H1 (cell line): ENCODE measurements around the gene CDH22. TPM values are rescaled to one million over a fixed set of nuclear protein-coding genes. Genes with fewer than 3 reads are reported as not detected.

ENCODE experiments used
- CTCF ChIA-PET: fragments of 300-600 bp; sonication (Branson Sonifier 250); formaldehyde crosslinking; loops from one replicate; lab custom pipeline; 2021; ENCODE audit not compliant: partially characterized antibody; lab: Charles Lee
- POLR2A ChIA-PET: fragments of 300-600 bp; sonication (Branson Sonifier 250); formaldehyde crosslinking; loops from one replicate; lab custom pipeline; 2021; ENCODE audit warnings: inconsistent platforms; ENCODE audit not compliant: partially characterized antibody; lab: Charles Lee
- DNase-seq, 2 experiments: peaks; one replicate each; pipeline versions ENCODE4 v3.0.0 to v3.0.0-alpha.2; 2010 to 2022; ENCODE audit warnings: low spot score in 2 of 2, low read depth in 1 of 2, mixed read lengths in 1 of 2
- FAIRE-seq: peaks from 2 replicates; lab custom pipeline; 2011; peaks lifted over from hg19 to GRCh38; lab: Jason Lieb, UNC
- H2AFZ ChIP-seq: 2 replicates; pipeline ENCODE4 v1.8.1; 2012; ENCODE audit warnings: low read length, inconsistent platforms
- H2AK5ac ChIP-seq: 2 replicates; pipeline ENCODE4 v1.6.1; 2013; ENCODE audit warnings: low read depth, low read length
- H2BK120ac ChIP-seq: replicated peaks from 2 replicates; pipeline ENCODE3; 2013; ENCODE audit warnings: low read depth, low read length, inconsistent platforms
- H2BK12ac ChIP-seq: 2 replicates; pipeline ENCODE4 v1.6.1; 2013; ENCODE audit warnings: low read depth, low read length
- H2BK15ac ChIP-seq: 2 replicates; pipeline ENCODE4 v1.6.1; 2013; ENCODE audit warnings: low read length
- H2BK20ac ChIP-seq: 2 replicates; pipeline ENCODE4 v1.6.1; 2013; ENCODE audit warnings: low read length
- H2BK5ac ChIP-seq: 2 replicates; pipeline ENCODE4 v1.6.1; 2013; ENCODE audit warnings: low read depth, low read length
- H3K14ac ChIP-seq: 2 replicates; pipeline ENCODE4 v1.6.1; 2013; ENCODE audit warnings: inconsistent platforms; ENCODE audit not compliant: insufficient read length
- H3K18ac ChIP-seq: 2 replicates; pipeline ENCODE4 v1.6.1; 2013; ENCODE audit warnings: low read length; ENCODE audit errors: extremely low read depth
- H3K23ac ChIP-seq: 2 replicates; pipeline ENCODE4 v1.6.1; 2013; ENCODE audit warnings: inconsistent platforms; ENCODE audit not compliant: insufficient read length
- H3K23me2 ChIP-seq: 2 replicates; pipeline ENCODE4 v1.6.1; 2013; ENCODE audit warnings: low read depth, low read length
- H3K27ac ChIP-seq: 2 replicates; pipeline ENCODE4 v1.6.1; 2011; ENCODE audit warnings: low read depth, low read length, inconsistent platforms
- H3K27me3 ChIP-seq, 4 experiments: replicated peaks in 1 of 4; 1 replicate in 1 of 4; 2 replicates in 3 of 4; pipeline versions ENCODE4 v1.6.1 to v1.8.1; 2011 to 2013; ENCODE audit warnings: low read length in 3 of 4, mild to moderate bottlenecking in 3 of 4, inconsistent platforms in 2 of 4, mixed read lengths in 2 of 4, moderate library complexity in 1 of 4; ENCODE audit not compliant: control insufficient read depth in 3 of 4, insufficient read depth in 3 of 4; ENCODE audit errors: extremely low read depth in 1 of 4
- H3K36me3 ChIP-seq, 4 experiments: 2 replicates each; pipeline versions ENCODE4 v1.6.1 to v1.8.1; 2011 to 2013; ENCODE audit warnings: mild to moderate bottlenecking in 4 of 4, low read length in 3 of 4, moderate library complexity in 2 of 4, control low read depth in 1 of 4, inconsistent platforms in 1 of 4; ENCODE audit not compliant: insufficient read depth in 4 of 4, control insufficient read depth in 2 of 4
- H3K4ac ChIP-seq: replicated peaks from 2 replicates; pipeline ENCODE3; 2013; ENCODE audit warnings: low read length, low read depth, mixed read lengths, inconsistent platforms; ENCODE audit not compliant: insufficient read length
- H3K4me1 ChIP-seq, 4 experiments: replicated peaks in 1 of 4; 1 replicate in 1 of 4; 2 replicates in 3 of 4; pipeline versions ENCODE4 v1.6.1 to v1.8.1; 2011 to 2013; ENCODE audit warnings: low read length in 3 of 4, inconsistent platforms in 2 of 4, mixed read lengths in 1 of 4; ENCODE audit not compliant: insufficient read depth in 4 of 4, control insufficient read depth in 3 of 4
- H3K4me2 ChIP-seq, 2 experiments: 2 replicates each; pipeline versions ENCODE4 v1.6.1 to v1.8.1; 2011 to 2013; ENCODE audit warnings: low read depth in 2 of 2, low read length in 2 of 2, control low read depth in 1 of 2, inconsistent platforms in 1 of 2, mild to moderate bottlenecking in 1 of 2; ENCODE audit not compliant: insufficient read depth in 1 of 2
- H3K4me3 ChIP-seq, 4 experiments: fragments of 200-600, 300-600 bp in 1 of 4; sonication (generic), shearing (Covaris generic), sonication (Bioruptor Twin) in 1 of 4; 2 replicates each; pipeline versions ENCODE4 v1.5.1 to v1.8.1; 2011 to 2016; ENCODE audit warnings: low read length in 4 of 4, low read depth in 3 of 4, control low read depth in 2 of 4, inconsistent platforms in 2 of 4, mild to moderate bottlenecking in 2 of 4, mixed read lengths in 1 of 4, moderate library complexity in 1 of 4; ENCODE audit not compliant: insufficient read depth in 2 of 4; ENCODE audit errors: extremely low read depth in 1 of 4
- H3K56ac ChIP-seq: replicated peaks from 2 replicates; pipeline ENCODE3; 2013; ENCODE audit warnings: low read depth, mild to moderate bottlenecking, mixed read lengths, low read length, inconsistent platforms; ENCODE audit not compliant: insufficient read length
- H3K79me1 ChIP-seq: 2 replicates; pipeline ENCODE4 v1.6.1; 2013; ENCODE audit warnings: low read depth, low read length, control low read depth
- H3K79me2 ChIP-seq, 2 experiments: 2 replicates each; pipeline versions ENCODE4 v1.6.1 to v1.8.1; 2012 to 2013; ENCODE audit warnings: low read length in 2 of 2, mild to moderate bottlenecking in 2 of 2, inconsistent platforms in 1 of 2; ENCODE audit not compliant: insufficient read depth in 2 of 2, control insufficient read depth in 1 of 2
- H3K9ac ChIP-seq, 4 experiments: replicated peaks in 1 of 4; 1 replicate in 1 of 4; 2 replicates in 3 of 4; pipeline versions ENCODE4 v1.6.1 to v1.8.1; 2011 to 2013; ENCODE audit warnings: low read depth in 3 of 4, low read length in 3 of 4, control low read depth in 2 of 4, mild to moderate bottlenecking in 2 of 4, moderate library complexity in 2 of 4, inconsistent platforms in 1 of 4; ENCODE audit errors: extremely low read depth in 1 of 4
- H3K9me3 ChIP-seq, 2 experiments: 2 replicates each; pipeline versions ENCODE4 v1.6.1 to v1.8.1; 2012 to 2013; ENCODE audit warnings: mild to moderate bottlenecking in 2 of 2, moderate library complexity in 2 of 2, control low read depth in 1 of 2, inconsistent platforms in 1 of 2, low read depth in 1 of 2, low read length in 1 of 2, mixed read lengths in 1 of 2; ENCODE audit not compliant: insufficient read depth in 2 of 2
- H4K20me1 ChIP-seq, 2 experiments: replicated peaks in 1 of 2; 2 replicates each; pipeline versions ENCODE3 to v1.8.1; 2011 to 2013; ENCODE audit warnings: inconsistent platforms in 2 of 2, low read length in 2 of 2, mild to moderate bottlenecking in 1 of 2; ENCODE audit not compliant: insufficient read depth in 2 of 2, control insufficient read depth in 1 of 2
- H4K5ac ChIP-seq: 2 replicates; pipeline ENCODE4 v1.6.1; 2013; ENCODE audit warnings: low read length, low read depth, mixed read lengths, inconsistent platforms; ENCODE audit not compliant: insufficient read length
- H4K8ac ChIP-seq: 2 replicates; pipeline ENCODE4 v1.8.0; 2013; ENCODE audit warnings: mild to moderate bottlenecking, moderate library complexity, low read length, inconsistent platforms; ENCODE audit not compliant: insufficient read depth; ENCODE audit errors: extremely low read depth
- H4K91ac ChIP-seq: replicated peaks from 2 replicates; pipeline ENCODE3; 2013; ENCODE audit warnings: low read length, mixed read lengths, inconsistent platforms; ENCODE audit not compliant: insufficient read length
- BRCA1 ChIP-seq: IDR thresholded peaks from 2 replicates; pipeline ENCODE4 v1.6.1; 2012; ENCODE audit warnings: low read depth, low read length, improper control_type of control experiment
- CBX8 ChIP-seq: fragments of 300-800, 300-1000 bp; sonication (generic); IDR thresholded peaks from 2 replicates; pipeline ENCODE4 v1.7.1; 2016; ENCODE audit warnings: low read depth, low read length, borderline replicate concordance
- KDM5A ChIP-seq: fragments of 200-600 bp; IDR thresholded peaks from 2 replicates; pipeline ENCODE4 v1.7.1; 2012; ENCODE audit warnings: mild to moderate bottlenecking, low read length, inconsistent platforms, mixed read lengths
- POLR2AphosphoS5 ChIP-seq: IDR thresholded peaks from 2 replicates; pipeline ENCODE4 v1.6.1; 2011; ENCODE audit warnings: low read depth, low read length
- SIX5 ChIP-seq: IDR thresholded peaks from 2 replicates; pipeline ENCODE4 v1.6.1; 2011; ENCODE audit warnings: mild to moderate bottlenecking, low read depth, low read length
- SP2 ChIP-seq: IDR thresholded peaks from 2 replicates; pipeline ENCODE4 v1.6.1; 2012; ENCODE audit warnings: mild to moderate bottlenecking, low read length, inconsistent platforms
- TCF12 ChIP-seq: IDR thresholded peaks from 2 replicates; pipeline ENCODE4 v1.6.1; 2011; ENCODE audit warnings: low read depth, mild to moderate bottlenecking, low read length
- WGBS, 2 experiments: shearing (Covaris generic) in 1 of 2; methylation state at CpG; one replicate each; pipeline versions ENCODE4 v1.1.6 to v1.1.7; 2013 to 2015; ENCODE audit warnings: low lambda C conversion rate in 2 of 2, mixed read lengths in 2 of 2, inconsistent platforms in 1 of 2, low coverage in 1 of 2, missing lambda C conversion rate in 1 of 2; ENCODE audit not compliant: insufficient replicate concordance in 2 of 2, insufficient coverage in 1 of 2, insufficient read length in 1 of 2; ENCODE audit errors: extremely low coverage in 1 of 2, missing lambda C conversion rate in 1 of 2; 5-methylcytosine and 5-hydroxymethylcytosine counted together
- polyA plus RNA-seq, 7 experiments: library from polyadenylated mRNA; depleted of rRNA in 3 of 7; stranded (reverse) in 5 of 7; unstranded in 2 of 7; fragments of >200 nt in 5 of 7; fragments of 200-250 nt in 2 of 7; gene quantifications; 1 replicate in 5 of 7; 2 replicates in 1 of 7; 4 replicates in 1 of 7; pipeline versions ENCODE4 v1.2.1 to v1.2.3, GENCODE V29; 2011 to 2013; ENCODE audit warnings: missing spikeins in 2 of 7, mixed read lengths in 2 of 7
- total RNA-seq: library from RNA; stranded (reverse); fragmentation: NEBNext Ultra II Directional; extraction: Animal tissue kit (Norgen Biotek cat#: 25700); gene quantifications from 2 replicates; pipeline ENCODE4 v1.2.1, GENCODE V29; 2021
- TF ChIP-seq, protein P1 (sequence below): IDR thresholded peaks from 2 replicates; pipeline ENCODE4 v1.6.1; 2011; ENCODE audit warnings: low read depth, mild to moderate bottlenecking, low read length; ENCODE audit not compliant: insufficient read depth

The CDH22 gene
- total and polyA plus RNA-seq, 2 of the 8 experiments (the other 6 are each of a cell fraction or from before 2014, with no cell fraction given), result 0.35 to 0.39 TPM

DNA sequence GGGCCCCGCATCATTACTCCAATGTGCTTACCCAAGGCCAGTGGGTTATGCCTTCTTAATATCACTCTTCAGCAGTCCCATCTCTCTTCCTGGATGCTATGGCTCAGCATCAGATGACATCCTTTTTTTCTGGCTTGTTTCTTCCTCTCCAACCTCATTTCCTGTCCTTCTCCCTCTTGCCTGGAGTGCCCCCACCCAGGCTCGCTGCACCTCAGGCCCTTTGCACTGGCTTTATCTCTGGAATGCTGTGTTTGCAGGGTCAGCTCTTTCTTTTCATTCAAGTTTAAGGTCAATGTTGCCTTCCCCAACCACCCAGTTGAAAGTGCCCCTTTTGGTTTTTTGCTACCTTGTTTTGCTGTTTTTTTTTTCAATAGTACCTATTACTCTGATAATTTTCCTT lies 153.5 kb downstream of the CDH22 start:
- Histone ChIP-seq H2BK20ac (no peak overlapping the region), H3K23me2 (no peaks in the 10 kb centered on the region), H3K18ac (no peak overlapping the region), H4K8ac (no peak overlapping the region)
- TF ChIP-seq CBX8 (no peak), SIX5 (no peak), POLR2AphosphoS5 (no peak), BRCA1 (no peak), KDM5A (no peak), TCF12 (no peak), SP2 (no peak)
- TF ChIP-seq, protein P1, sequence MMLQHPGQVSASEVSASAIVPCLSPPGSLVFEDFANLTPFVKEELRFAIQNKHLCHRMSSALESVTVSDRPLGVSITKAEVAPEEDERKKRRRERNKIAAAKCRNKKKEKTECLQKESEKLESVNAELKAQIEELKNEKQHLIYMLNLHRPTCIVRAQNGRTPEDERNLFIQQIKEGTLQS, result no peak
- TF ChIP-seq, all 59 proteins: peak for 0
- Histone ChIP-seq H2BK120ac (no peak overlapping the region), H3K4me2 (no peak overlapping the region), H3K79me2 (no peaks in the 10 kb centered on the region), H2AK5ac (no peak overlapping the region), H3K14ac (no peak overlapping the region), H3K23ac (no peak overlapping the region), H4K20me1 (no peaks in the 10 kb centered on the region), H3K9ac (no peak overlapping the region), H3K36me3 (no peaks in the 10 kb centered on the region), H3K79me1 (no peaks in the 10 kb centered on the region), H3K27ac (no peak overlapping the region), H2BK15ac (no peak overlapping the region), H3K56ac (no peak overlapping the region), H4K91ac (no peak overlapping the region), H2BK12ac (no peak overlapping the region), H3K9me3 (no peaks in the 10 kb centered on the region), H3K4me3 (no peak overlapping the region), H2BK5ac (no peak overlapping the region), H3K27me3 (no peaks in the 10 kb centered on the region), H3K4me1 (peaks cover 0 to 5% (median 0%) of the 10 kb centered on the region in 4 experiments; a peak in 2 of 7 replicates), H2AFZ (no peak overlapping the region), H4K5ac (no peak overlapping the region), H3K4ac (no peak overlapping the region)
- FAIRE-seq, result no peak
- ChIA-PET POLR2A (no interaction called here), CTCF (interaction anchor here (0.6 to 21.6 kb wide), 2 partner anchors 22 to 132 kb away, joined by 3 to 233 read pairs; no protein-coding TSS in a partner anchor)
- DNase-seq, result no peak
- 76% methylated on average over 2 of the region's 2 CpGs; no CpG with 5 or more reads in 1 of the 2 experiments for WGBS, 2 experiments
